Left renal cortex interstitium (tissue), 4 donors: ENCODE data around the gene MON2. TPM values are rescaled to one million over a fixed set of nuclear protein-coding genes. Genes with fewer than 3 reads are reported as not detected.

Source experiments
- DNase-seq, 4 donors: peaks; one replicate each; pipeline ENCODE4 v3.0.0-alpha.2; 2013; ENCODE audit warnings: low read depth in 4 of 4, low spot score in 2 of 4, missing footprints in 1 of 4
- polyA plus RNA-seq, 4 donors: library from polyadenylated mRNA; unstranded; fragments of 120-200 nt; gene quantifications; one replicate each; pipeline ENCODE4 v1.2.1, GENCODE V29; 2013; ENCODE audit not compliant: insufficient read length in 4 of 4

Gene MON2
- polyA plus RNA-seq, 4 donors, result 38.3 to 86.8 (median 56.2) TPM

DNA sequence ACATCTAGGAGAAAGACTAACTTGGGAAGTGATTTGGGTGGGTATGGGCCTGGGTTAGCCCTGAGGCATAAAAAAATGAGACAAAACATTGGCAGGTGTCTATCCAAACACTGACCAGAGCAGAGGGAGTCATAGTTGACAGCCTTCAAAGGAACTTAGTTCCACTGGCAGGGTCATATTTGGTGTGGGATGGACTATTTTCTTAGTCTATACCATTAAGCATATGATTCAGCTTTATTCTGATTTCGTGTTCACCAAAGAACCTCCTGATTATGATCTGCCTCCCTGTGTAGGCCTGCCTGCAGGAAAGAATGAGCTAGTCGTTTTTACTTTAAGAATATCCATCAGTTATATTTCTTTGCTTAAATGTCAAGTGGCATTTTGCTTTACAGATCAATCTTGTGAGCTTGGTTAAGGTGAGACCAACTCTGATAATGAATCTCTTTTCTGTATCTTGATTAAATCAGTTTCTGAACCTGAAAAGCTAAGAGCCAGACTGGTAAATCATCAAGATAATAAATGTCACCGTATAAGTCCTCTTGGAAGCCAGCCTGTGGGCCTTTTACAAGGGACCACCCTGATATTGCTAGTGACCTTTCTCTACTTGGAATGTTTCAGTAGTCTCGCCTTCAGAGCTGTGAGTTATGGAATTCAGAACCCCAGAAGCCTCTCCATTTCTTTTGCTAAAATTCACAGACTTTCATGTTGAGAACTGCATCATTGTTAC is 182.9 kb downstream of the MON2 start:
- no peak for DNase-seq

Other genes starting within 250 kb of the MON2 start
- gene USP15, start 206.4 kb upstream of the MON2 start, polyA plus RNA-seq, result 10 to 100 TPM; 42.2 to 54.9 (median 47.9) TPM